WTC11 (cell line): Measurements from ENCODE around the gene PARP12.

ENCODE experiments used
- ETV6 ChIP-seq: sonication (generic); formaldehyde crosslinking; IDR thresholded peaks from 2 replicates; pipeline ENCODE4 v1.8.1; 2022; ENCODE audit warnings: mild to moderate bottlenecking, missing genetic modification reagents
- FOXP1 ChIP-seq: sonication (generic); formaldehyde crosslinking; IDR thresholded peaks from 2 replicates; pipeline ENCODE4 v1.8.0; 2022; ENCODE audit warnings: missing genetic modification reagents, mild to moderate bottlenecking, moderate library complexity, borderline replicate concordance
- NFE2L1 ChIP-seq: sonication (generic); formaldehyde crosslinking; IDR thresholded peaks from 2 replicates; pipeline ENCODE4 v1.8.1; 2023; ENCODE audit warnings: missing genetic modification reagents
- TF ChIP-seq, protein P1 (sequence below): sonication (generic); formaldehyde crosslinking; IDR thresholded peaks from 2 replicates; pipeline ENCODE4 v1.8.1; 2022; ENCODE audit warnings: mild to moderate bottlenecking, missing genetic modification reagents, moderate library complexity, borderline replicate concordance
- TF ChIP-seq, protein P2 (sequence below): fragments of 200-600 bp; IDR thresholded peaks from 2 replicates; pipeline ENCODE4 v1.8.0; 2022; ENCODE audit warnings: antibody characterized with exemption
- TF ChIP-seq, protein P3 (sequence below): sonication (generic); formaldehyde crosslinking; IDR thresholded peaks from 2 replicates; pipeline ENCODE4 v1.8.0; 2022; ENCODE audit warnings: mild to moderate bottlenecking, missing genetic modification reagents
- TF ChIP-seq, protein P4 (sequence below): sonication (generic); formaldehyde crosslinking; IDR thresholded peaks from 2 replicates; pipeline ENCODE4 v1.8.1; 2023; ENCODE audit warnings: mild to moderate bottlenecking, missing genetic modification reagents

DNA sequence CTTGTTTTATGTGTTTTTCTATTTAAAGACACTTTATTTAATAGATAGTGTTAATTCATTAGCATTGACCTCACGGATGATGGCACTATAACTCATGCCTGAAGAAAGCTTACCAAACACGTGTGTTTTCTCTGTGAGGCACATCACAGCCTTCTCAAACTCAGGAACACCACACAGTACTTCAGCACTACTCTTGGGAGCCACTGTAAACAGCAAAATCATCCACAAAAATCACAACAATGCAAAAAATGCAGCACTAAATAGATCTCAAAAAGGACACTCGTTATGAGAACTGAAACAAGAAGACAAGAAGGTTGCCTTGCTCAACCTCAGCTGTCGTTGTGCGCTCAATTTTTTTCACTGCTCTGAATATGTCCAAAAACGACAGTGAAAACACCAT is 12.0 kb upstream of the PARP12 start:
- TF ChIP-seq, protein P1, sequence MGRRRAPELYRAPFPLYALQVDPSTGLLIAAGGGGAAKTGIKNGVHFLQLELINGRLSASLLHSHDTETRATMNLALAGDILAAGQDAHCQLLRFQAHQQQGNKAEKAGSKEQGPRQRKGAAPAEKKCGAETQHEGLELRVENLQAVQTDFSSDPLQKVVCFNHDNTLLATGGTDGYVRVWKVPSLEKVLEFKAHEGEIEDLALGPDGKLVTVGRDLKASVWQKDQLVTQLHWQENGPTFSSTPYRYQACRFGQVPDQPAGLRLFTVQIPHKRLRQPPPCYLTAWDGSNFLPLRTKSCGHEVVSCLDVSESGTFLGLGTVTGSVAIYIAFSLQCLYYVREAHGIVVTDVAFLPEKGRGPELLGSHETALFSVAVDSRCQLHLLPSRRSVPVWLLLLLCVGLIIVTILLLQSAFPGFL = no peak
- TF ChIP-seq, protein P2, sequence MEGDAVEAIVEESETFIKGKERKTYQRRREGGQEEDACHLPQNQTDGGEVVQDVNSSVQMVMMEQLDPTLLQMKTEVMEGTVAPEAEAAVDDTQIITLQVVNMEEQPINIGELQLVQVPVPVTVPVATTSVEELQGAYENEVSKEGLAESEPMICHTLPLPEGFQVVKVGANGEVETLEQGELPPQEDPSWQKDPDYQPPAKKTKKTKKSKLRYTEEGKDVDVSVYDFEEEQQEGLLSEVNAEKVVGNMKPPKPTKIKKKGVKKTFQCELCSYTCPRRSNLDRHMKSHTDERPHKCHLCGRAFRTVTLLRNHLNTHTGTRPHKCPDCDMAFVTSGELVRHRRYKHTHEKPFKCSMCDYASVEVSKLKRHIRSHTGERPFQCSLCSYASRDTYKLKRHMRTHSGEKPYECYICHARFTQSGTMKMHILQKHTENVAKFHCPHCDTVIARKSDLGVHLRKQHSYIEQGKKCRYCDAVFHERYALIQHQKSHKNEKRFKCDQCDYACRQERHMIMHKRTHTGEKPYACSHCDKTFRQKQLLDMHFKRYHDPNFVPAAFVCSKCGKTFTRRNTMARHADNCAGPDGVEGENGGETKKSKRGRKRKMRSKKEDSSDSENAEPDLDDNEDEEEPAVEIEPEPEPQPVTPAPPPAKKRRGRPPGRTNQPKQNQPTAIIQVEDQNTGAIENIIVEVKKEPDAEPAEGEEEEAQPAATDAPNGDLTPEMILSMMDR = no peak
- TF ChIP-seq FOXP1 (CRISPR knock-in tag) (no peak), NFE2L1 (CRISPR knock-in tag) (no peak), ETV6 (no peak)
- TF ChIP-seq, protein P3, sequence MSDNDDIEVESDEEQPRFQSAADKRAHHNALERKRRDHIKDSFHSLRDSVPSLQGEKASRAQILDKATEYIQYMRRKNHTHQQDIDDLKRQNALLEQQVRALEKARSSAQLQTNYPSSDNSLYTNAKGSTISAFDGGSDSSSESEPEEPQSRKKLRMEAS = no peak
- TF ChIP-seq, protein P4, sequence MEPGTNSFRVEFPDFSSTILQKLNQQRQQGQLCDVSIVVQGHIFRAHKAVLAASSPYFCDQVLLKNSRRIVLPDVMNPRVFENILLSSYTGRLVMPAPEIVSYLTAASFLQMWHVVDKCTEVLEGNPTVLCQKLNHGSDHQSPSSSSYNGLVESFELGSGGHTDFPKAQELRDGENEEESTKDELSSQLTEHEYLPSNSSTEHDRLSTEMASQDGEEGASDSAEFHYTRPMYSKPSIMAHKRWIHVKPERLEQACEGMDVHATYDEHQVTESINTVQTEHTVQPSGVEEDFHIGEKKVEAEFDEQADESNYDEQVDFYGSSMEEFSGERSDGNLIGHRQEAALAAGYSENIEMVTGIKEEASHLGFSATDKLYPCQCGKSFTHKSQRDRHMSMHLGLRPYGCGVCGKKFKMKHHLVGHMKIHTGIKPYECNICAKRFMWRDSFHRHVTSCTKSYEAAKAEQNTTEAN (CRISPR knock-in tag) = no peak
